GM21367 (cell line): ENCODE data around the gene ERI2.

Experiments used
- ATAC-seq: cut with Tn5 transposase; IDR thresholded peaks from one replicate; pipeline ENCODE4 v1.9.1; 2021; ENCODE audit not compliant: unreplicated experiment

ERI2 gene

GRCh38 chr16:20806168-20807050 is at the start of gene ERI2, which contains the start of gene REXO5:
ERI2 (minus strand) TSS chr16:20806472; CDS start chr16:20806430, 42 bp downstream.
REXO5 (plus strand) TSS chr16:20806527; CDS start chr16:20806954, 427 bp downstream.
- ATAC-seq: peak; percentile 59

GRCh38 chr16:20854963-20855362 is 48.7 kb upstream of the ERI2 start:
- no peak for ATAC-seq

GRCh38 chr16:20853981-20854620 is 47.8 kb upstream of the ERI2 start:
- no peak for ATAC-seq

- no peak for ATAC-seq
Observed at GRCh38 chr16:20853143-20853542, 46.9 kb upstream of the ERI2 start.

- ATAC-seq: no peak
Observed at GRCh38 chr16:20851601-20852000, 45.3 kb upstream of the ERI2 start.

GRCh38 chr16:20850981-20851380 is 44.7 kb upstream of the ERI2 start:
- ATAC-seq: no peak

GRCh38 chr16:20849589-20850390 is 43.5 kb upstream of the ERI2 start:
- ATAC-seq: no peak

GRCh38 chr16:20847550-20847949 is 41.3 kb upstream of the ERI2 start:
- ATAC-seq: no peak

- no peak for ATAC-seq
Observed at GRCh38 chr16:20846551-20846950, 40.3 kb upstream of the ERI2 start.

GRCh38 chr16:20846030-20846429 is 39.8 kb upstream of the ERI2 start:
- no peak for ATAC-seq

GRCh38 chr16:20844588-20844987 is 38.3 kb upstream of the ERI2 start:
- ATAC-seq: no peak

GRCh38 chr16:20844054-20844453 is 37.8 kb upstream of the ERI2 start:
- ATAC-seq: no peak

GRCh38 chr16:20839504-20839903 is 33.2 kb upstream of the ERI2 start:
- ATAC-seq: no peak

GRCh38 chr16:20838240-20838639 is 32.0 kb upstream of the ERI2 start:
- ATAC-seq: no peak

- ATAC-seq: no peak
Observed at GRCh38 chr16:20833086-20833485, 26.8 kb upstream of the ERI2 start.

- no peak for ATAC-seq
Observed at GRCh38 chr16:20830372-20830771, 24.1 kb upstream of the ERI2 start.

- ATAC-seq: no peak
Observed at GRCh38 chr16:20829536-20829935, 23.3 kb upstream of the ERI2 start.

GRCh38 chr16:20826039-20826566 is 19.8 kb upstream of the ERI2 start:
- no peak for ATAC-seq

GRCh38 chr16:20822521-20823325 is 16.5 kb upstream of the ERI2 start:
- ATAC-seq: no peak

- no peak for ATAC-seq
Observed at GRCh38 chr16:20821682-20822081, 15.4 kb upstream of the ERI2 start.
